Astrocyte of the spinal cord (primary cell): ENCODE results near the gene MYRIP.
A peak's percentile ranks its signal among the peaks of the same experiment; 100 is the strongest.

Experiments
- DNase-seq: peaks from one replicate; pipeline ENCODE4 v3.0.0; 2011; ENCODE audit warnings: low read depth, low spot score
- H3K4me3 ChIP-seq: 2 replicates; pipeline ENCODE4 v1.5.1; 2011; ENCODE audit warnings: low read depth, mild to moderate bottlenecking, low read length, moderate library complexity
- in situ Hi-C: cut with HindIII; loops from 2 replicates; pipeline ENCODE4 v1.10.0; 2017; ENCODE audit warnings: low sequenced_read_pairs
- TF ChIP-seq, protein P1 (sequence below): IDR thresholded peaks from 2 replicates; pipeline ENCODE4 v1.5.1; 2012; ENCODE audit warnings: low read depth, mild to moderate bottlenecking, low read length, inconsistent platforms

MYRIP gene

DNA sequence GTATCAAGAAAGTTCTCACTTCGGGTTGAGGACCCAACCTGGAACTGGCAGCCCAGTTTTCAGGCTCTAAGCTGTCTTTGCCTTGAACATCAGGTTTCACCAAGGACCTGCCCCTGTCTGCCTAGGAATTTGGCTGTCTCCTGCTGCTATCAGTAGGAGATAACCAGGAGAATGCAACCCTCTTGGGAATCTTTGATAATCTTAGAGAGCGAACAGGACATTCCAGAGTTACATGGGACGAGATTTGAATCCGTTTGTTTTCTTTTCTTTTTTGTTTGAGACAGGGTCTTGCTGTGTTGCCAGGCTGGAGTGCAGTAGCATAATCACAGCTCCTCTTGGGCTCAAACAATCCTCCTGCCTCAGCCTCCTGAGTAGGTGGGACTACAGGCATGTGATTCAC is 482.1 kb downstream of the MYRIP start:
- TF ChIP-seq, protein P1, sequence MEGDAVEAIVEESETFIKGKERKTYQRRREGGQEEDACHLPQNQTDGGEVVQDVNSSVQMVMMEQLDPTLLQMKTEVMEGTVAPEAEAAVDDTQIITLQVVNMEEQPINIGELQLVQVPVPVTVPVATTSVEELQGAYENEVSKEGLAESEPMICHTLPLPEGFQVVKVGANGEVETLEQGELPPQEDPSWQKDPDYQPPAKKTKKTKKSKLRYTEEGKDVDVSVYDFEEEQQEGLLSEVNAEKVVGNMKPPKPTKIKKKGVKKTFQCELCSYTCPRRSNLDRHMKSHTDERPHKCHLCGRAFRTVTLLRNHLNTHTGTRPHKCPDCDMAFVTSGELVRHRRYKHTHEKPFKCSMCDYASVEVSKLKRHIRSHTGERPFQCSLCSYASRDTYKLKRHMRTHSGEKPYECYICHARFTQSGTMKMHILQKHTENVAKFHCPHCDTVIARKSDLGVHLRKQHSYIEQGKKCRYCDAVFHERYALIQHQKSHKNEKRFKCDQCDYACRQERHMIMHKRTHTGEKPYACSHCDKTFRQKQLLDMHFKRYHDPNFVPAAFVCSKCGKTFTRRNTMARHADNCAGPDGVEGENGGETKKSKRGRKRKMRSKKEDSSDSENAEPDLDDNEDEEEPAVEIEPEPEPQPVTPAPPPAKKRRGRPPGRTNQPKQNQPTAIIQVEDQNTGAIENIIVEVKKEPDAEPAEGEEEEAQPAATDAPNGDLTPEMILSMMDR = no peak
- in situ Hi-C loops = no loop called here
- DNase-seq = no peak
- no peak overlapping the region for H3K4me3 ChIP-seq

DNA sequence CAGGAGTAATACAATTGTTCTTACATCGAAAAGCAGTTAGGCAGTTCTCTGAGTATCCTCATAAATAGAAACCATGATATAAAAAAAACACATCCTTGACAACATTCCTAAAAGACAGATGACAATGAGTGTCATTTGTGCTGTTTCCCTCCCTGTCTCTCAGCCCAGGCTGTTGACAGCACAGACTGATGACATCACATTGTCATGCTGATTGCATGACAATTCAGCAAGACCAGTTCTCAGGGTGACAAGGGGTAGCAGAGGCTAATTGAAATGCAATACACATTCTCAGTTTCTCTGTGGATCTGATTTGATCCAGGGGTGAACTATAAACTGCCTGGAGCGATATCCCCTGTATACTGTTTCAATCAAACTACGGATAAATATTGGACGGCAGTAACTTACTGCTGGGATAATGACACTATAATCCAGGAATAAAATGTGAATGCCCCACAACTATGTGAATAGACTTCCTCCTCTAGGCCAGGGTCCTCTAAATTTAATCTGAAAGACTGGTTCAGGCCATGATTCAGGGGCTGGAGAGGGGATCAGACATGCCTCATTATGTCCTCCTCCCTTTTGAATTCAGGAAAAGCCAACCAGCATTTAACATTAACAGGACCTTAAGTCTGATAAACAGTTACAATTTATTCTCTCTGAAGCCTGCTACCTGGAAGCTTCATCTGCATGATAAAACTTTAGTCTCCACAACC is 483.4 kb downstream of the MYRIP start:
- in situ Hi-C loops = no loop called here
- TF ChIP-seq, protein P1 = no peak
- DNase-seq = no peak
- no peak overlapping the region for H3K4me3 ChIP-seq

DNA sequence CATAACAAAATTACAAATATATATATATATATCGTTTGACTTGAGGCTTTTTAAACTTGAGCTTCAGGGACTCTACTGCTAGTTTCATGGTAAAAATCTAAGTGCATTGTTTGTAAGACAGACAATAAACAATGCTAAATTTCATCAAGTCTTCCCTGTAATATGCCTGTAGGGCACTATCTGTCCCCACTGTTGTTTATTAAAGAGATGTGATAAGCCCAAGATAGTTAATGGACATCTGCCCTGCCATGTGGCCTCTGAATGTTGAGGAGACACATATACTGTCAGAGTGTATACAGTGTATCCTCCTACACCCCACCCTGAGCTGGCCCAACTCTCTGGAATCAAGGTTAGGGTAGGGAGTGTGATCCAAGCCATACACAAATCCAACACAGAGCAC is 485.0 kb downstream of the MYRIP start:
- no peak for DNase-seq
- in situ Hi-C loops = no loop called here
- H3K4me3 ChIP-seq = no peak overlapping the region
- TF ChIP-seq, protein P1 = no peak

DNA sequence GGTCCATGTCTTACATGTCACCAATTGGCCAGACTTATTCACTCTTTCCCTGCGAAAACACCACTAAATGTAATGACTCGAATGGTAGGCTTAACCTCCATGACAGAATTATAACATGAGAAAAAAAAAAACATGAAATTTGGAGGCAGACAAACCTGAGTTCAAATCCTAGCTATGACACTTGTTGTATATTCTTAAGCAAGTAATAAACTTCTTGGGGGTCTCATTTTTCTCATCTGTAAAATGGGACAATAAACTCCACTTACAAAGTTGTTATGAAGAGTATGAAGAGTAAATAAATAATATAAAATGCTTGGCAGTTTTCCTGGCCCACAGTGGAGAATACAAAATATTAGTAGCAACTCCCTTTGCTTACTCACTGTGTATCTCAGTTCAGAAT is 488.7 kb downstream of the MYRIP start:
- in situ Hi-C loops = no loop called here
- no peak for DNase-seq
- no peak overlapping the region for H3K4me3 ChIP-seq
- TF ChIP-seq, protein P1 = no peak

DNA sequence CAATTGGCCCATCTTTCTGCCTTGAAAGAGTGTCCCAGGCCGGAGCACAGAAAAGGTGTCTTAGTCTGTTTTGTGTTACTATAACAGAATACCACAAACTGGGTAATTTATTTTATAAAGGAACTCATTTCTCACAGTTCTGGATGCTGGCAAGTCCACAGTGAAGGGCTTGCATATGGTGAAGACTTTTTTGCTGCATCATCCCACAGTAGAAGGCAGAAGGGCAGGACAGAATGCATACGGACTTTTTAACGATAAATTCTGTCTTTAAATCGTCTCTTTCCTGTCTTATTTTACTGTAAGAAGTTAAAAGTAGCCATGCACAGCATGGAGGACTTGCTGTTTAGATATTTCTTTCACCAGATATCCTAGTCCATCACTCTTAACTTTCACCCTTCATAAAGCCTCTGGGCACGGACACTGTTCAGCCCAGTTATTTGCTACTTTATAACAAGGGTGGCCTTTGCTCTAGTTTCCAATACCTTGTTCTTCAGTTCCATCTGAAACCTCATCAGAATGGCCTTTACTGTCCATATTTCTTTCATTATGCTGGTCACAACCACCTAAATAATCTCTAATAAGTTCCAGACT is 489.8 kb downstream of the MYRIP start:
- TF ChIP-seq, protein P1 = no peak
- H3K4me3 ChIP-seq = no peak overlapping the region
- DNase-seq = no peak
- in situ Hi-C loops = no loop called here

DNA sequence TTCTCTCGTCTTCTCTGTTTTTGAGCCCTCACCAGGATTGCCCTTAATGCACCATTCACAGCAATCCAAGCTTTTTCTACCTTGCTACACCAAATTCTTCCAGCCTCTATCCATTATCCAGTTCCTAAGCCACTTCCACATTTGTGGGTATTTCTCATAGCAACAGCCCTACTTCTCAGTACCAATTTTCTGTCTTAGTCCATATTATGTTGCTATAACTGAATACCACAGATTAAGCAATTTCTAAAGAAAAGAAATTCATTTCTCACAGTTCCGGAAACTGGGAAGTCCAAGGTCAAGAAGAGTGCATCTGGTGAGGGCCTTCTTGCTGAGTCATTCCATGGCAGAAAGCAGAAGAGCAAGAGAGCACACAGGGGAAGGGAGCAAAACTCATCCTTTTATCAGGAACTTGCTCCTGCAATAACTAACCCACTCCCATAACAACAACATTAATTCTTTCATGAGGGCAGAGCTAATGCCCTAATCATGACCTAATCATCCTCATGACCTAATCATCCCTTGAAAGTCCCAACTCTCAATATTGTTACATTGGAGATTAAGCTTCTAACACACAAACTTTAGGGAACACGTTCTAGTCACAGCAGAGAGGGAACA is 490.4 kb downstream of the MYRIP start:
- in situ Hi-C loops = no loop called here
- H3K4me3 ChIP-seq = no peak overlapping the region
- peak; percentile 67 for DNase-seq
- TF ChIP-seq, protein P1 = no peak
